GM12892 (cell line): ENCODE data around the gene USB1.

ENCODE experiments used
- POLR2A ChIP-seq: IDR thresholded peaks from 2 replicates; pipeline ENCODE4 v1.6.1; 2011; ENCODE audit warnings: low read depth, low read length, control low read depth
- TAF1 ChIP-seq: IDR thresholded peaks from 2 replicates; pipeline ENCODE4 v1.6.1; 2011; ENCODE audit warnings: low read depth, mild to moderate bottlenecking, control low read depth, low read length, borderline replicate concordance

GRCh38 chr16:58044266-58045019 lies 43.2 kb downstream of the USB1 start:
- no peak for TF ChIP-seq TAF1
- TF ChIP-seq POLR2A = no peak
